CD4-positive, CD25-positive, alpha-beta regulatory T cell (primary cell): ENCODE measurements around the gene VAT1. TPM values are rescaled to one million over a fixed set of nuclear protein-coding genes. Genes with fewer than 3 reads are reported as not detected.
A peak's percentile ranks its signal among the peaks of the same experiment; 100 is the strongest.

Source experiments
- ATAC-seq, 2 donors: fragments of 150-1000 bp; cut with Tn5 transposase; one replicate each; pipeline ENCODE4 v1.10.0; 2021; ENCODE audit warnings: low read depth in 2 of 2, moderate number of reproducible peaks in 2 of 2, moderate library complexity in 1 of 2
- DNase-seq, 3 donors: peaks; one replicate each; pipeline versions ENCODE4 v3.0.0 to v3.0.0-alpha.2; 2012 to 2022; ENCODE audit warnings: mixed read lengths in 1 of 3
- H3K27ac ChIP-seq: one replicate; pipeline ENCODE4 v1.7.0; 2013; ENCODE audit warnings: mild to moderate bottlenecking, low read length; ENCODE audit not compliant: insufficient read depth, poor library complexity, severe bottlenecking
- H3K27me3 ChIP-seq: one replicate; pipeline ENCODE4 v1.7.0; 2013; ENCODE audit warnings: low read length; ENCODE audit not compliant: control insufficient read depth, insufficient read depth
- H3K36me3 ChIP-seq: one replicate; pipeline ENCODE4 v1.7.0; 2013; ENCODE audit warnings: mild to moderate bottlenecking, low read length, moderate library complexity; ENCODE audit not compliant: control insufficient read depth, insufficient read depth
- H3K4me1 ChIP-seq: 2 replicates; pipeline ENCODE4 v1.7.0; 2013; ENCODE audit warnings: mild to moderate bottlenecking, low read length; ENCODE audit not compliant: insufficient read depth, control insufficient read depth, poor library complexity, severe bottlenecking
- H3K4me3 ChIP-seq: one replicate; pipeline ENCODE4 v1.7.0; 2013; ENCODE audit warnings: low read depth, mild to moderate bottlenecking, low read length, moderate library complexity
- H3K9me3 ChIP-seq, 2 experiments: 1 replicate in 1 of 2; 2 replicates in 1 of 2; pipeline ENCODE4 v1.7.0; 2013; ENCODE audit warnings: low read length in 2 of 2, mild to moderate bottlenecking in 1 of 2, moderate library complexity in 1 of 2; ENCODE audit not compliant: control insufficient read depth in 2 of 2
- H3K27ac Mint-ChIP-seq, 3 donors: one replicate each; pipeline ENCODE4 v1.8.0; 2020 to 2022; ENCODE audit warnings: mild to moderate bottlenecking in 3 of 3, mixed read lengths in 3 of 3, moderate library complexity in 2 of 3
- H3K27me3 Mint-ChIP-seq: one replicate; pipeline ENCODE4 v1.8.0; 2022; ENCODE audit warnings: mild to moderate bottlenecking, mixed read lengths
- H3K36me3 Mint-ChIP-seq: one replicate; pipeline ENCODE4 v1.8.0; 2020; ENCODE audit warnings: mixed read lengths
- H3K4me1 Mint-ChIP-seq, 4 donors: one replicate each; pipeline ENCODE4 v1.8.0; 2020 to 2022; ENCODE audit warnings: mixed read lengths in 4 of 4, mild to moderate bottlenecking in 1 of 4
- H3K4me3 Mint-ChIP-seq, 4 donors: one replicate each; pipeline ENCODE4 v1.8.0; 2020 to 2022; ENCODE audit warnings: mild to moderate bottlenecking in 4 of 4, mixed read lengths in 4 of 4, moderate library complexity in 3 of 4
- H3K9me3 Mint-ChIP-seq, 7 donors: one replicate each; pipeline ENCODE4 v1.8.0; 2020 to 2022; ENCODE audit warnings: mixed read lengths in 7 of 7, mild to moderate bottlenecking in 3 of 7, moderate library complexity in 2 of 7
- polyA plus RNA-seq, 4 donors: library from polyadenylated mRNA; unstranded; fragments of 300-500 nt; fragmentation: Illumina TruSeq; gene quantifications; one replicate each; pipeline ENCODE4 v1.2.3, GENCODE V29; 2021
- total RNA-seq: library from RNA; stranded (reverse); gene quantifications from one replicate; pipeline ENCODE4 v1.2.3, GENCODE V29; 2022

Gene VAT1
- total and polyA plus RNA-seq, 5 donors from 2014 or later = 21.9 to 51.4 (median 46.8) TPM

GRCh38 chr17:43018932-43019331 lies 3.3 kb downstream of the VAT1 start:
- no peak for ATAC-seq
- H3K9me3 Mint-ChIP-seq = peaks cover 0 to 1% (median 0%) of the 10 kb centered on the region in 7 donors
- H3K27me3 ChIP-seq = no peaks in the 10 kb centered on the region

DNA sequence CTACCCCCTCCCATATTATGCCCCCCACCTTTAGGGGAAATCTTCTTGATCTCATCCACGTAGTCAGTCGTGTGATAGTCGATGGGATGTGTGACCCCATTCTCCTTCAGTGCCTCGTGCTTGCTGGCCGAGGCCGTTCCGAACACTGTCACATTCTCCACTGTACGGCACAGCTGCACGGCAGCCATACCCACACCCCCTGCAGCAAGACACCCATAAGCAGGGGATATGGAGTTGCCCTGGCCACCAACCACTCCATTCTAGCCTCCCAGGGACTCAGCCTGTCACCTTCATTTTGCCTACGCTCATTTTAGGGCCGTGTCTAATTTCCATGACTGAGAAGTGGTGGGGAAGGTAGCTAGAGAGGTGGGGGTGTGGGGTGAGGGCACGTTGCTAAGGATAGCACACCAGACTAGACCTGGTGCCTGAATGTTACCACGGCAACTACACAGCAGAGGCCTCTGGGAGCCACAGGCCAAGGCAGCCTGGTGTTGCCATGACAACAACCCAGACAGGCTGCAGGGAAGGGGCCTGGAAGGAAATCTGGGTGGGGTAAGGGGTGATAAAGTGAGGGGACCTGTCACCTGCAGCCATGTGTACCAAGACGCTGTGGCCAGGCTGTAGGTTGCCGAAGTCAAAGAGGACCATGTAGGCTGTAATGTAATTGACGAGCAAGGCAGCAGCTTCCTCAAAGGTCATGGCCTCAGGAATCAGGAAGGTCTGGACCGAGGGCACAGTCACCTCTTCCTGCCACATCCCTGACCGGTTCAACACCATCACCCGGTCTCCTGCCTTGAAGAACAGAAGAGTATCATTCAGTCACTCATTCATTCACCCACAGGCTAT lies 4.0 kb downstream of the VAT1 start:
- ATAC-seq (peak; percentile 25 to 41), DNase-seq (peak in 2 of 3 donors; percentile 15 to 21)
- Histone ChIP-seq H3K27ac (no peak overlapping the region), H3K4me1 (peaks cover 7% of the 10 kb centered on the region), H3K9me3 (no peaks in the 10 kb centered on the region), H3K36me3 (peaks cover 17% of the 10 kb centered on the region), H3K27me3 (no peaks in the 10 kb centered on the region), H3K4me3 (no peak overlapping the region)
- peaks cover 0 to 39% (median 9%) of the 10 kb centered on the region in 4 donors for H3K4me1 Mint-ChIP-seq
- H3K27me3 Mint-ChIP-seq = no peaks in the 10 kb centered on the region
- H3K4me3 Mint-ChIP-seq = peak overlapping the region in 2 of 4 donors; percentile 52 to 94
- H3K27ac Mint-ChIP-seq = peak overlapping the region in 1 of 3 donors; percentile 83
- H3K36me3 Mint-ChIP-seq = peaks cover 10% of the 10 kb centered on the region
- peaks cover 0 to 1% (median 0%) of the 10 kb centered on the region in 7 donors for H3K9me3 Mint-ChIP-seq

More at GRCh38 chr17:43018932-43019331, 3.3 kb downstream of the VAT1 start:
- peak overlapping the region in 1 of 4 donors; percentile 94 for H3K4me3 Mint-ChIP-seq
- DNase-seq = no peak
- H3K36me3 Mint-ChIP-seq = peaks cover 7% of the 10 kb centered on the region
- H3K4me1 ChIP-seq = peaks cover 9% of the 10 kb centered on the region
- H3K4me3 ChIP-seq = no peak overlapping the region
- H3K9me3 ChIP-seq = no peaks in the 10 kb centered on the region
- peak overlapping the region in 2 of 3 donors; percentile 3 to 8 for H3K27ac Mint-ChIP-seq
- H3K36me3 ChIP-seq = peaks cover 10% of the 10 kb centered on the region
- H3K27me3 Mint-ChIP-seq = no peaks in the 10 kb centered on the region
- peaks cover 0 to 39% (median 9%) of the 10 kb centered on the region in 4 donors for H3K4me1 Mint-ChIP-seq
- H3K27ac ChIP-seq = no peak overlapping the region

DNA sequence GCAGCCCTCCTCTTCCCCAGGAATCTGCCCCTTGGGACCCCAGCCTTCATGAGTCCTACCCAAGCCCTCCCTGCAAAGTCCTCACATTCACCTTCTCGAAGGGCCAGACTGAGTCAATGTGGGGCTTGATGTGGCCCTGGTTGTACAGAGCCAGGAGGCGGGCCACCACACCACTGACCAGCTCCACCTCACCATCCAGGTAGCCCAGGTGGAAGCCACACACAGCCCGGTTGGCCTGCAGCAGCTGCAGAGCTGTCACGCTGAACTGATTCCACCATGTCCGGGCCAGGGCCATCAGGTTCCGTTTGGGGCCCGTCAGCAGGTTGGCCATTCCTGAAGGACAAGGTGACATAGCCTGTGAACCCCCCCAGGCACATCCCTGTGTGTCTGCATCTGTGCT lies 6.0 kb downstream of the VAT1 start:
- Mint-ChIP-seq H3K4me3 (no peak overlapping the region), H3K27ac (no peak overlapping the region), H3K9me3 (peaks cover 0 to 1% (median 0%) of the 10 kb centered on the region in 7 donors), H3K4me1 (peaks cover 6 to 38% (median 13%) of the 10 kb centered on the region in 4 donors), H3K36me3 (peaks cover 17% of the 10 kb centered on the region), H3K27me3 (no peaks in the 10 kb centered on the region)
- no peak overlapping the region for H3K27ac ChIP-seq
- no peaks in the 10 kb centered on the region for H3K9me3 ChIP-seq
- no peaks in the 10 kb centered on the region for H3K4me1 ChIP-seq
- H3K27me3 ChIP-seq = no peaks in the 10 kb centered on the region
- peaks cover 25% of the 10 kb centered on the region for H3K36me3 ChIP-seq
- no peak for ATAC-seq
- no peak overlapping the region for H3K4me3 ChIP-seq
- DNase-seq = no peak

DNA sequence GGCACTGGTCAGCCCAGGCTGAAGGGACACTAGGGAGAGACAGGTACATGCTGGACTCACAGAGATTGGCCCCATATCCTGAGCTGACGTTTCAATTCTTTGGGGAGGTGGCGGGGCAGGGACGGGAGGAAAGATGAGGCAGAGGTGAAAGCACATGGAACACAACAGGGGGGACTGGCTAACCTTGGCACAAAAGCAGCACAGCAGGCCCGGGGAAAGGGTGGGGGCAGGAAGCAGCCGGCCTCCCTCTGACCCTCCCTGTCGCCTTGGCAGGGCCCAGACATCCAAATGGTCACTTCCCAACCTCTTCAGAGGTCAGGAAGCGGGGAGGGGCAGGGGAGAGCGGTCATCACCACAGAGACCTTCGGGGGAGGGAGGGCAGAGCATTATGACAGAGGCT lies 6.6 kb downstream of the VAT1 start:
- Mint-ChIP-seq H3K9me3 (no peaks in the 10 kb centered on the region), H3K27ac (peak overlapping the region in 1 of 3 donors; percentile 62), H3K4me3 (peak overlapping the region in 1 of 4 donors; percentile 11), H3K36me3 (peaks cover 17% of the 10 kb centered on the region), H3K27me3 (no peaks in the 10 kb centered on the region), H3K4me1 (peaks cover 7 to 37% (median 17%) of the 10 kb centered on the region in 4 donors)
- Histone ChIP-seq H3K27me3 (no peaks in the 10 kb centered on the region), H3K36me3 (peaks cover 25% of the 10 kb centered on the region), H3K9me3 (no peaks in the 10 kb centered on the region), H3K27ac (no peak overlapping the region), H3K4me1 (no peaks in the 10 kb centered on the region), H3K4me3 (no peak overlapping the region)
- DNase-seq (no peak), ATAC-seq (no peak)

DNA sequence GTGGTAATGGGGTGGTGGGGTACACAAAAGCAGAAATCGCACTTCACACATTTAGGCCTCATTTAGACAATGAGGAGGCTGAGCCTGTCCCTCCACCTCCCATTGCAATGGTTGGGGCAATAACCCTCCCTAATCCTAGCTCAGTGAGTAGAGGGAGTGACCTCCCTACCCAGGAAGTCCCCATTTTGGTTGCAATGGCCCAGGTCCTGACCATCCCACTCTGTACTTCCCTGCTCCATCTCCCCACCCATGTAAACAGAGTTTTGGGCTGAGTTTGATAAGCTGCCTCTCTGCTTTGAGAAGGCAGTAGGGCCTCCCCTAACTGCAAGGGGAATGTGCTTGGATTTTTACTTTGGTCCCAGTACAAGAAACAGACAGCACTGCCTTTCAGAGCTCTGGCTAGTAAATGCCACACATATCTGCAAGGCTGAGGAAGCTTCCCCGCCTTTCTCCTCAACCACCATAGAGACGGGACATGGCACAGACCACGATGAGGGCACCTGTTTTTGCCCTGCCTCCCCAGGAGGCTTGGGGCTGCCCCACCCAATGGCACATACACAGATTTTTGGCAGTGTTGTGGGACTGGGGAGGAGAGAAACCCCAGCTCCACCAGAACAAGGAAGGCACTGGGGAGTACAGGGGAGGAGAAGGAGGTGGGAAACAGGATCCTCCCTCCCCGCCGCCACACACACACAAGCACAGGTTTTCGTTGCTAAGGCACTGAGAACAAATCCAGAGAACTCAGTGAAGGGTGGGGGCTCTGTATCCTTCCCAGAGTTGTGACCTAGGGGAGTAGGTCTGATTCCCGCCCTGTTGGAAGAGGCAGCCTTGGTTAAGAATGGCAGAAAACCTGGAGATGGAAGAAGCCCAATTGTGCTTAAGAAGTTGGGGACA lies 7.3 kb downstream of the VAT1 start:
- Mint-ChIP-seq H3K9me3 (no peaks in the 10 kb centered on the region), H3K36me3 (peaks cover 17% of the 10 kb centered on the region), H3K27ac (peak overlapping the region in 2 of 3 donors; percentile 62 to 76), H3K4me3 (no peak overlapping the region), H3K4me1 (peaks cover 10 to 37% (median 23%) of the 10 kb centered on the region in 4 donors), H3K27me3 (no peaks in the 10 kb centered on the region)
- H3K9me3 ChIP-seq = no peaks in the 10 kb centered on the region
- DNase-seq (no peak), ATAC-seq (no peak)
- no peak overlapping the region for H3K4me3 ChIP-seq
- H3K27ac ChIP-seq = no peak overlapping the region
- peaks cover 25% of the 10 kb centered on the region for H3K36me3 ChIP-seq
- H3K4me1 ChIP-seq = no peaks in the 10 kb centered on the region
- H3K27me3 ChIP-seq = no peaks in the 10 kb centered on the region

DNA sequence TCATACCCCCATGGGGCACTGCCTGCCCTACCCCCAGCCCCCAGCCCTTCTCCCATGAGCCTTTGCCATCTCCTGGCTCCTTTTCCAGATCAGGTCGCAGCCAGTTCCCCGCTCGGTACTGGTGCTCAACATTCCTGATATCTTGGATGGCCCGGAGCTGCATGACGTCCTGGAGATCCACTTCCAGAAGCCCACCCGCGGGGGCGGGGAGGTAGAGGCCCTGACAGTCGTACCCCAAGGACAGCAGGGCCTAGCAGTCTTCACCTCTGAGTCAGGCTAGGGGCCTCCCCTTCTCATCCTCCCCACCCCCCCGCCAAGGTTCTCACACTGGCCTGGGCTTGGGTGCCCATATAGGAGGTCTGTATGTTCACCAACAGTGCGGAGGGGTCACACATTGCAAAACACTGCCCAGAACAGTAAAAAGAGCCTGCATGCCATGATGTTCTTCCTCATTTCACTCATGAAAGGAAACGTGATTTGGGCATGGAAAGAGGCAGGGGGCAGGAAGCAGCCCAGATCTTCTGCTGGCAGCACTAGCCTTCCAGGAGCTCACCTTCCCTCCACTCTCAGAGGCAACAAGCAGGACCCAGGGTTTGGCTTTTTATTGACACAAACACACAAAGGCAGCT lies 8.1 kb downstream of the VAT1 start:
- H3K27me3 ChIP-seq = no peaks in the 10 kb centered on the region
- H3K9me3 ChIP-seq = no peaks in the 10 kb centered on the region
- no peaks in the 10 kb centered on the region for H3K9me3 Mint-ChIP-seq
- H3K27ac ChIP-seq = no peak overlapping the region
- H3K27ac Mint-ChIP-seq = no peak overlapping the region
- H3K36me3 Mint-ChIP-seq = peaks cover 17% of the 10 kb centered on the region
- H3K4me1 Mint-ChIP-seq = peaks cover 10 to 33% (median 20%) of the 10 kb centered on the region in 4 donors
- H3K4me1 ChIP-seq = no peaks in the 10 kb centered on the region
- peaks cover 25% of the 10 kb centered on the region for H3K36me3 ChIP-seq
- no peak overlapping the region for H3K4me3 Mint-ChIP-seq
- H3K27me3 Mint-ChIP-seq = no peaks in the 10 kb centered on the region
- no peak for ATAC-seq
- no peak overlapping the region for H3K4me3 ChIP-seq
- DNase-seq = no peak

GRCh38 chr17:43013296-43013695 lies 8.9 kb downstream of the VAT1 start:
- Histone ChIP-seq H3K27ac (no peak overlapping the region), H3K9me3 (no peaks in the 10 kb centered on the region), H3K36me3 (peaks cover 25% of the 10 kb centered on the region), H3K4me3 (no peak overlapping the region), H3K4me1 (peaks cover 2% of the 10 kb centered on the region), H3K27me3 (no peaks in the 10 kb centered on the region)
- H3K27ac Mint-ChIP-seq = peak overlapping the region in 1 of 3 donors; percentile 73
- H3K27me3 Mint-ChIP-seq = no peaks in the 10 kb centered on the region
- peaks cover 17% of the 10 kb centered on the region for H3K36me3 Mint-ChIP-seq
- ATAC-seq (no peak), DNase-seq (no peak)
- no peak overlapping the region for H3K4me3 Mint-ChIP-seq
- no peaks in the 10 kb centered on the region for H3K9me3 Mint-ChIP-seq
- H3K4me1 Mint-ChIP-seq = peaks cover 5 to 29% (median 17%) of the 10 kb centered on the region in 4 donors
